ENCODE results near the gene DDAH2. TPM values are rescaled to one million over a fixed set of nuclear protein-coding genes. Genes with fewer than 3 reads are reported as not detected.

Gene DDAH2
- total RNA-seq, 1 donor from 2014 or later: 233 TPM

DNA sequence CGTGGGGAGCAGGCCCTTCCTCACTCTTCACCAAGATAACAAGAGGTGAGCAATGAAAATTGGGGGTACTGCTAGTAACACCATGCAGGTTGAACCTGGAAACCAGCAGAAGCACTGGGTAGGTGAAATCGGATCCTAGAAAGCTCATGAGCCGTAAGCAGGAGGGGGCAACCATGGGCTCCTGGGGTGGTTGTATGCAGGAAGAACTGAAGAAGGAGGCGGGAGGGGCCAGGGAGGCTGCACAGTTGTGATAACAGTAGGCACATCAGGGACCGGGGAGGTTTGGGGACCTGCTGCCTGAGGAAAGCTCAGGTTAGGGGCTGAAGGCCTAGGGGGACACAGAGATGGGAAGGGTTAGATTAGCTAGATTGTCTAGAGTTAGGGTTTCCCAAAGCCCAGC, 42.6 kb downstream of the DDAH2 start:
- H3K36me3 Mint-ChIP-seq (ENCODE audit: insufficient read depth): peaks cover 18% of the 10 kb centered on the region
- H3K27me3 Mint-ChIP-seq: no peaks in the 10 kb centered on the region
- H3K9me3 Mint-ChIP-seq (ENCODE audit: low read depth): no peaks in the 10 kb centered on the region
- no peak overlapping the region for H3K4me3 Mint-ChIP-seq (ENCODE audit: low read depth)
- no peak overlapping the region for H3K27ac Mint-ChIP-seq
- TF ChIP-seq, protein P1, sequence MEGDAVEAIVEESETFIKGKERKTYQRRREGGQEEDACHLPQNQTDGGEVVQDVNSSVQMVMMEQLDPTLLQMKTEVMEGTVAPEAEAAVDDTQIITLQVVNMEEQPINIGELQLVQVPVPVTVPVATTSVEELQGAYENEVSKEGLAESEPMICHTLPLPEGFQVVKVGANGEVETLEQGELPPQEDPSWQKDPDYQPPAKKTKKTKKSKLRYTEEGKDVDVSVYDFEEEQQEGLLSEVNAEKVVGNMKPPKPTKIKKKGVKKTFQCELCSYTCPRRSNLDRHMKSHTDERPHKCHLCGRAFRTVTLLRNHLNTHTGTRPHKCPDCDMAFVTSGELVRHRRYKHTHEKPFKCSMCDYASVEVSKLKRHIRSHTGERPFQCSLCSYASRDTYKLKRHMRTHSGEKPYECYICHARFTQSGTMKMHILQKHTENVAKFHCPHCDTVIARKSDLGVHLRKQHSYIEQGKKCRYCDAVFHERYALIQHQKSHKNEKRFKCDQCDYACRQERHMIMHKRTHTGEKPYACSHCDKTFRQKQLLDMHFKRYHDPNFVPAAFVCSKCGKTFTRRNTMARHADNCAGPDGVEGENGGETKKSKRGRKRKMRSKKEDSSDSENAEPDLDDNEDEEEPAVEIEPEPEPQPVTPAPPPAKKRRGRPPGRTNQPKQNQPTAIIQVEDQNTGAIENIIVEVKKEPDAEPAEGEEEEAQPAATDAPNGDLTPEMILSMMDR (IDR thresholded peaks at IDR 0.05; ENCODE audit: unreplicated experiment): no peak
- peaks cover 21% of the 10 kb centered on the region for H3K4me1 Mint-ChIP-seq (ENCODE audit: low read depth)
- no peak for DNase-seq (ENCODE audit: low spot score, unreplicated experiment)

DNA sequence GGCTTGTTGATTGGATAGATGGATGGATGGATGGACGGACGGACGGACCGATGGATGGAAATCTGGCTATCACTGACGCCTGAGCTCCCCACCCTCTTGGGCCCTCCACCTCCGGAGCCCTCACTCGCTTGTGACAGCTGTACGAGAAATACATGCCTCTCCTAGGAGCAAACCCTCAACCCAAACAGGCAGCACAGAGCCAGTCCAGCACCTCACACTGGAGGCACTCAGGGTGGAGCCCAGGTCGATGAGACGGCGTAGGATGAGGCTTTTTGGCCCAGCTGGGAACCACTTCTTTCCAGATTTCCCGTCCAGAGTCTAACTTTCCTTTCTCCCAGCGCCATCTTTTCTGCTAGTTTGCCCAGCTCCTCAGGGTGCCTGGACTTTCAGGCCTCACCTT, 45.5 kb downstream of the DDAH2 start:
- peaks cover 15% of the 10 kb centered on the region for H3K4me1 Mint-ChIP-seq (ENCODE audit: low read depth)
- TF ChIP-seq, protein P1 (IDR thresholded peaks at IDR 0.05; ENCODE audit: unreplicated experiment): no peak
- no peaks in the 10 kb centered on the region for H3K27me3 Mint-ChIP-seq
- H3K27ac Mint-ChIP-seq: peak overlapping the region; percentile 92
- H3K9me3 Mint-ChIP-seq (ENCODE audit: low read depth): no peaks in the 10 kb centered on the region
- no peak for DNase-seq (ENCODE audit: low spot score, unreplicated experiment)
- peaks cover 14% of the 10 kb centered on the region for H3K36me3 Mint-ChIP-seq (ENCODE audit: insufficient read depth)
- H3K4me3 Mint-ChIP-seq (ENCODE audit: low read depth): peak overlapping the region; percentile 83

GRCh38 chr6:31681135-31681671, 47.9 kb downstream of the DDAH2 start:
- Mint-ChIP-seq H3K9me3 (ENCODE audit: low read depth) (no peaks in the 10 kb centered on the region), H3K27ac (peak overlapping the region; percentile 85), H3K27me3 (no peaks in the 10 kb centered on the region), H3K4me3 (ENCODE audit: low read depth) (peak overlapping the region; percentile 83), H3K4me1 (ENCODE audit: low read depth) (peaks cover 15% of the 10 kb centered on the region), H3K36me3 (ENCODE audit: insufficient read depth) (peaks cover 5% of the 10 kb centered on the region)
- TF ChIP-seq, protein P1 (IDR thresholded peaks at IDR 0.05; ENCODE audit: unreplicated experiment): peak; percentile 21
- DNase-seq (ENCODE audit: low spot score, unreplicated experiment): no peak

DNA sequence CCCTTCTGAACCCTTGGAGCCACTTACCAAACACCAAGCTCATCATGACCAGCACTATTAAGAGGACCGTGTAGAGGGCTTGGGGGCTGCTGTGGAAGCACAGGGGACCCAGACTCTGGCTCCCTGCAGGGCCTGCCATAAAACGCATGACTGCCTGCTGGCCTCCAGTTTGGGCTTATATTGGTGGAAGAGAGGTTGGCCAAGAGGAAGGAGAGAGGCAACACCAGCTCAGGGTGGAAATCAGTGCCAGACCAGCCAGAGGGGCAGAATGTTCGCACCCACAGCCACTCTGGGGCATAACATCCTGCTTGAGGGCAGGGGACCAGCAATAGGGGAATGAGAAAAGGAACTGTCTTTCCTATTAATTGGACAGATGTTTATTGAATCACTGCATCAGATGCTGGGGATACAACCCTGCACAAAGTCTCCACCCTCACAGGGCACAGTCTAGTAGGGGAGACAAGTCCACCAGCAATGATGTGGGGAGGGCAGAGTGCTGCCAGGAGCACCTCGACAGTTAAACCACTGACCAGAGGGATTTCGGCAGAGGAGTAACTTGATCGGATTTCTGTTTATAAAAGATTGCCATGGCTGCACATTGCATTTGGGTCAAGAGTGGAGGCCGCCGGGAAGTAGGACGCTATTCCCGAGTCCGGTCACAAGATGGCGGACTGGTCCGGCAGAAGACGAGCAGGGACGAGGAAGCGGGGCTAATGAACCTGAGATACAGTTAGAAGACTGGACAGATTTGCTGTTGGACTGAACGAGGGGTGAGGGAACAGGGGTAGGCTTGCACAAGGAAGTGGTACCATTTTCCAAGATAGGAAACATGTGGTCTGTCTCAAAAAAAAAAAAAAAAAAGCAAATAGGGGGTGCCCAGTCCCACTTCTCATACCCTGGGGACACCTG, 48.6 kb downstream of the DDAH2 start, which contains the start of gene LY6G5C:
Gene LY6G5C (minus strand): TSS at position 842 of the 909 bp plus-strand sequence. CDS start 694 bp downstream, at position 148.
- Mint-ChIP-seq H3K9me3 (ENCODE audit: low read depth) (no peaks in the 10 kb centered on the region), H3K27ac (peak within 1 kb of the TSS; percentile 85), H3K4me3 (ENCODE audit: low read depth) (peak within 1 kb of the TSS; percentile 83), H3K27me3 (no peaks in the 10 kb centered on the region), H3K4me1 (ENCODE audit: low read depth) (peaks cover 15% of the 10 kb centered on the region), H3K36me3 (ENCODE audit: insufficient read depth) (peaks cover 2% of the 10 kb centered on the region)
- peak; percentile 51 for DNase-seq (ENCODE audit: low spot score, unreplicated experiment)
- TF ChIP-seq, protein P1 (IDR thresholded peaks at IDR 0.05; ENCODE audit: unreplicated experiment): peak; percentile 72

GRCh38 chr6:31677955-31678354, 51.1 kb downstream of the DDAH2 start:
- H3K9me3 Mint-ChIP-seq (ENCODE audit: low read depth): no peaks in the 10 kb centered on the region
- H3K27ac Mint-ChIP-seq: no peak overlapping the region

More at GRCh38 chr6:31677955-31678354, 51.1 kb downstream of the DDAH2 start:
- no peak overlapping the region for H3K4me3 Mint-ChIP-seq (ENCODE audit: low read depth)
- H3K36me3 Mint-ChIP-seq (ENCODE audit: insufficient read depth): peaks cover 2% of the 10 kb centered on the region
- H3K4me1 Mint-ChIP-seq (ENCODE audit: low read depth): peaks cover 9% of the 10 kb centered on the region
- no peaks in the 10 kb centered on the region for H3K27me3 Mint-ChIP-seq
- DNase-seq (ENCODE audit: low spot score, unreplicated experiment): no peak
- TF ChIP-seq, protein P1 (IDR thresholded peaks at IDR 0.05; ENCODE audit: unreplicated experiment): no peak

Data from progenitor cell of endocrine pancreas (in vitro differentiated cells).